Activated CD4-positive, CD25-positive, alpha-beta regulatory T cell treated with anti-CD3 and anti-CD28 coated beads, Interleukin-2, amount 50 U/mL, for 16 hours (primary cell): ENCODE data around the gene MYBPHL.

Experiments
- DNase-seq: peaks from one replicate; pipeline ENCODE4 v3.0.0-alpha.2; 2020; ENCODE audit warnings: low read depth, low spot score

The MYBPHL gene

DNA sequence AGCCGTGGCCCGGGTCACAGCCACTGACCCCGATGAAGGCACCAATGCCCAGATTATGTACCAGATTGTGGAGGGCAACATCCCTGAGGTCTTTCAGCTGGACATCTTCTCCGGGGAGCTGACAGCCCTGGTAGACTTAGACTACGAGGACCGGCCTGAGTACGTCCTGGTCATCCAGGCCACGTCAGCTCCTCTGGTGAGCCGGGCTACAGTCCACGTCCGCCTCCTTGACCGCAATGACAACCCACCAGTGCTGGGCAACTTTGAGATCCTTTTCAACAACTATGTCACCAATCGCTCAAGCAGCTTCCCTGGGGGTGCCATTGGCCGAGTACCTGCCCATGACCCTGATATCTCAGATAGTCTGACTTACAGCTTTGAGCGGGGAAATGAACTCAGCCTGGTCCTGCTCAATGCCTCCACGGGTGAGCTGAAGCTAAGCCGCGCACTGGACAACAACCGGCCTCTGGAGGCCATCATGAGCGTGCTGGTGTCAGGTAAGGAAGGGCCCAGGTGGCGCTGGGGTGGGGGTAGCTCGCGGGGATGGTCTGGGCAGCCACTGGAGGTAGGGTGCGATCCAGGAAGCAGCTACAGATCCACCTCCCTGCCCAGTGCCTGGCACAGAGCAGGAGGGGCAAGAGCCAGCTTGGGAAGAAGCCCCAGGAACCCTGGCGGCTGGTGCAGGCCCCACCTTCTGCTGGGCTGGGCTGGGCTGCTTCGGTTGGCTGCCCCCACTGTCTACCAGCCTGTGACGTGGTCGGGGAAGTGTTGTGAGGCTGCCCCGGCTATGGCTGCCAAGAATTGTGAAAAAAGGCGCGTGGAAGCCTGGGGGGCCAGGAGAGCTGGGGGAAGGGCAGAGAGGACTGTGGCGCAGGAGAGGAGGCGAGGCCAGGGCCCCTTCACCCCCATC, 53.7 kb downstream of the MYBPHL start:
- no peak for DNase-seq

DNA sequence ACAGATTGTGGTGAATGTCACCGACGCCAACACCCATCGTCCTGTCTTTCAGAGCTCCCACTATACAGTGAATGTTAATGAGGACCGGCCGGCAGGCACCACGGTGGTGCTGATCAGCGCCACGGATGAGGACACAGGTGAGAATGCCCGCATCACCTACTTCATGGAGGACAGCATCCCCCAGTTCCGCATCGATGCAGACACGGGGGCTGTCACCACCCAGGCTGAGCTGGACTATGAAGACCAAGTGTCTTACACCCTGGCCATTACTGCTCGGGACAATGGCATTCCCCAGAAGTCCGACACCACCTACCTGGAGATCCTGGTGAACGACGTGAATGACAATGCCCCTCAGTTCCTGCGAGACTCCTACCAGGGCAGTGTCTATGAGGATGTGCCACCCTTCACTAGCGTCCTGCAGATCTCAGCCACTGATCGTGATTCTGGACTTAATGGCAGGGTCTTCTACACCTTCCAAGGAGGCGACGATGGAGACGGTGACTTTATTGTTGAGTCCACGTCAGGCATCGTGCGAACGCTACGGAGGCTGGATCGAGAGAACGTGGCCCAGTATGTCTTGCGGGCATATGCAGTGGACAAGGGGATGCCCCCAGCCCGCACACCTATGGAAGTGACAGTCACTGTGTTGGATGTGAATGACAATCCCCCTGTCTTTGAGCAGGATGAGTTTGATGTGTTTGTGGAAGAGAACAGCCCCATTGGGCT, 54.5 kb downstream of the MYBPHL start:
- no peak for DNase-seq

- DNase-seq: no peak
These were observed 55.3 kb downstream of the MYBPHL start for GRCh38 chr1:109251277-109252166.

- no peak for DNase-seq
These were observed 56.1 kb downstream of the MYBPHL start for GRCh38 chr1:109250454-109251276.

DNA sequence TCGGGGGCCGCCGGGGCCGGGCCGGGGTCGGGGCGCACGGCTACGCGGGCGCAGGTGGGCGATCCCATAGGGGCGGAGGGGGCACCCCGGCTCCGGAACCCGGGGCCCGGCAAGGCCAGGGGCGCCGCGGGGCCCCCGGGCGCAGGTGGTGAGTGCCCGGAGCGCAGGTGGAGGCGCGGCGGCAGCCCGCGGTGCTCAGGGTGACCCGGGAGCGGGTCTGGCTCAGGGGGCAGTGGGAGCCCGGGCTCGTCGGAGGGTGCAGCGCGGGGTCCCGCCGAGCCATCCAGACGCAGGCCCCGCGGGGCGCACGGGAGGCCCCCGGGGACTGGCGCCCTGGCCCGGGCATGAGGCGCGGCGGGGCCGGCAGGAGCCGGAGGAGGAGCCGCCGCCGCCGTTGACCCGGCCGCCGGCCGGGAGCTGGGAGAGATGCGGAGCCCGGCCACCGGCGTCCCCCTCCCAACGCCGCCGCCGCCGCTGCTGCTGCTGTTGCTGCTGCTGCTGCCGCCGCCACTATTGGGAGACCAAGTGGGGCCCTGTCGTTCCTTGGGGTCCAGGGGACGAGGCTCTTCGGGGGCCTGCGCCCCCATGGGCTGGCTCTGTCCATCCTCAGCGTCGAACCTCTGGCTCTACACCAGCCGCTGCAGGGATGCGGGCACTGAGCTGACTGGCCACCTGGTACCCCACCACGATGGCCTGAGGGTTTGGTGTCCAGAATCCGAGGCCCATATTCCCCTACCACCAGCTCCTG, 57.0 kb downstream of the MYBPHL start:
- no peak for DNase-seq

DNA sequence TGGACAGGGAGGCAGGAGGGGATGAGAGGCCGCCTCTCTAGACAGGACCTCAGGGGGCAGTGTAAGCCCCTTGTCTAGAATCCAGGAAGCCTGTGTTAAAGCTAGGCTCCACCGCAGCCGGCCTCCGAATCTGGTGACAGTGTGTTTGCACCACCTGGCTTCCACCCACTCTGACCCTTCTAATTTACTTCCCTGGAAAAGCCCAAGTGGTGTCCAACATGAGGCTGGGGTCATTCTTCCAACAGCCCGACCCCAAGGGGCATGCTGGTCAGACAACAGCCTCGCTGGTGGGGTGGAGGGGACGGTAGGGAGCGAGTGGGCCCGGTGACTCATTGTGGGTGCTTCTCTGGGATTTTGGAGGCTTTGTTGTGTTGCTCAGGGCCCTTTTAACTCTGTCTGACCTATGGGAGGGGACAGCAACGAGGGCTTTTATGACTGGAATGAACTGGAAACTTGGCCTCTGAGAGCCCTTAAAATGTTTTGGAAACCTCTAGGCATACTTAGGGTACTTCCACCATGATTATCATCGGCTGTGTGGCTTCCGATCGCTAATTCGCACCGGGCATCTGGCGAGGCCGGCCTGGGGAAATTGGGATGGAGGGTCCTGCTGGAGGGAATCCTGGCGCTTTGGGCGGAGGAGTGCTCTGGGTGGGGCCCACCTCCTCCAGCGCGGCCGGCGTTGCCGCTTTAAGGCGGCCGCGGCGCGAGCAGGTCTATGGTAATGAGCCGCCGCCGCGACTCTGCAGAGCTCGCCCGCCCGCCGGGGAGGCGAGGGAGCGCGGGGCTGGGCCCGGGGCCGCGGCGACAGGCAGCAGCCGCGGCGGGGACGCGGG, 57.8 kb downstream of the MYBPHL start, which contains the start of gene CELSR2:
Gene CELSR2, plus strand, starts transcription at position 743 of the 833 bp plus-strand sequence. CDS start 541 bp downstream, outside the sequence.
- peak; percentile 13 for DNase-seq

- DNase-seq: no peak
These were observed 58.4 kb downstream of the MYBPHL start for GRCh38 chr1:109248444-109248796.

DNA sequence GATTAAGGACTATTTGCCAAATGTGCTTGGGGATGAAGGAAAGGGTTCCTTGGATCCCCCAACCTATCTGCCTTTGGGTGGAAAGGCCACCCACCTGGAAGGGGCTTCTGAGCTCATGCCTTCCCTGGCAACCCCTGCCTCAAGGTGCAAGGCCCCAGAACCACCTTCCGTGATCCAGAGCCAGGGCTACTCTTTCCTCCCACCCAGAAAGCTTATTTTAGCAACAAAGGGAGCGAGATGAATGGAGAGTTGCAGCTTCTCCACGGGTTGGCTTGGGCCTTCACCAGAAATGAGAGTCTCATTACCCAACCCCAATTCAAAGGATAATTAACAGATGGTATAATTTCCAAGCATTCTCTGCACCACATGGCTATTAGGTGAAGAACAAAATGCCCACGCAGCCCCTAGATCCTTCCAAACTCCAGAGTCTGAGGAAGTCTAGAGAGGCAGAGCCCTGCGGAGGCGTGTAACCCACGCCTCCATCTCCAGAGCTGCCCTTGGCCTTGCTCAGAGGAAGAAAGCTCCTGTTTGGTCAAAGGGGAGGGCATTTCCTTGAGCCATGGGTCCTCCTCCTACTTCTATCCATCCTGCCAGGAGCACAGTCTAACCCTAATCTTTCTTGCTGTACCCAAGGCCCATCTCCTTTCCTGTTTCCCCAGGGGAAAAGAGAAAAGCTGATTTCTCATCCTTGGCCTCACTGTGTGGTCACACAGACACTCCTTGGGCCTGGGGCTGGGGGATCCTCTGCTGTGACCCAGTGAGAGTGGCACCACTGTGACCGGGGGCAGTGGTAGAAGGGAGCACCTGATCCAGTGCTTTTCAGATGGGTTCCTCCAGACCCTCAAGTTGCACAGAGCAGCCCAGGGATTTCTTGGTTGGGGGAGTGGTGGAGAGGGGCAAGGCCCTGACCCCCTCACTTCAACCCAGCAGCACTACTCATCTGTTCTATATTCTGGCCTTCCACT, 59.1 kb downstream of the MYBPHL start:
- DNase-seq: no peak

DNA sequence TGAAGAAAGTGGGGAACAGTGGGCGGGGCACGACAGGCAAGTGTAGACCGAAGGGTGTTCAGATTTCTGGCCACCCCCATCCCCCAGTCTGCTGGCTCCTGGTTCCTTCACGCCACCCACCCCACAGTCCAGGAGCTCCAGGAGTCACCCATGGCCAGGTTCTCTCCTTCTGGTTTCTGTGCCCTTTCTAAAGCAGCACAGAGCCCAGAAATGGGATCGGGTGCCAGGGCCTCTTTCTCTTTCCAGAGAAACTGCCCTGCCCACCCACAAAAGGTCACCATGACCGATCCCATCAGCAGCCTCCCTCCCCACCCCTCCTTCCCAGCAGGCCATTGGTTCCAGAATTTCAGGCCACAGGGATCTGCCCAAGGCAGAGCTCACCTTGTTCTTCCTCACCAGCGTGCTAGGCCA, 60.7 kb downstream of the MYBPHL start:
- DNase-seq: no peak

GRCh38 chr1:109243860-109244552, 62.8 kb downstream of the MYBPHL start:
- no peak for DNase-seq

GRCh38 chr1:109243221-109243620, 63.6 kb downstream of the MYBPHL start:
- DNase-seq: no peak

DNA sequence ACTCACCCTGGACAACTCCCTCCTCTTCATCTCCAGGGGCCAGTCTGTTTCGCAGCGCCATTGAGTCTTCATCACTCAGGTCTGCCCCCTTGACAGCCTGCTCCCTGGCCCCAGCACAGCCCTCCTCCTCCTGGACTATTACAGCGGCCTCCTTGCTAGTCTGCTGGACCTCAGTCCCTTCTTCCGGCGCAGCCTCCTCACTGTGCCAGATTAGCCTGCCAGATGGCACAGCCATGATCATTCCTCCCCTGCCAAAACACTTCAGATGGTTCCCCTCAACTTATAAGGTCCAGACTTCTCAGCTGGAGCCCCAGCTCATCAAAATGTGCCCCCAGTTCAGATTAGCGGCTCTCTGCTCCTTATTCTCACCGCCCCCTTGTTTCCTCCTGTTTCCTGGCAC, 64.4 kb downstream of the MYBPHL start:
- DNase-seq: no peak
